Stimulated activated CD8-positive, alpha-beta memory T cell treated with anti-CD3 and anti-CD28 coated beads, Interleukin-4, amount 100 ng/mL, for 24 hours (primary cell): ENCODE results near the gene SEPSECS.
"Not testable (repeated sequence)": the region's sequence is repeated elsewhere in the genome, so short reads cannot be mapped to it uniquely, and the experiment has no call there.

Source experiments
- DNase-seq: peaks from one replicate; pipeline ENCODE4 v3.0.0-alpha.2; 2020; ENCODE audit warnings: low read depth

SEPSECS gene

GRCh38 chr4:25109511-25109910 lies 50.7 kb downstream of the SEPSECS start:
- DNase-seq, result no peak

- DNase-seq, result no peak
Observed at GRCh38 chr4:25108556-25108955, 51.7 kb downstream of the SEPSECS start.

- no peak for DNase-seq
Observed at GRCh38 chr4:25107827-25108516, 52.3 kb downstream of the SEPSECS start.

- DNase-seq, result no peak
Observed at GRCh38 chr4:25106363-25107151, 53.7 kb downstream of the SEPSECS start.

GRCh38 chr4:25104591-25104990 lies 55.7 kb downstream of the SEPSECS start:
- DNase-seq, result no peak

GRCh38 chr4:25103418-25103817 lies 56.8 kb downstream of the SEPSECS start:
- DNase-seq, result no peak

- DNase-seq, result no peak
Observed at GRCh38 chr4:25101836-25102235, 58.4 kb downstream of the SEPSECS start.

- no peak for DNase-seq
Observed at GRCh38 chr4:25100710-25101109, 59.5 kb downstream of the SEPSECS start.

- no peak for DNase-seq
Observed at GRCh38 chr4:25100021-25100555, 60.2 kb downstream of the SEPSECS start.

GRCh38 chr4:25098964-25099891 lies 61.0 kb downstream of the SEPSECS start:
- no peak for DNase-seq

- DNase-seq, result no peak
Observed at GRCh38 chr4:25096981-25097443, 63.2 kb downstream of the SEPSECS start.

- no peak for DNase-seq
Observed at GRCh38 chr4:25096251-25096980, 63.8 kb downstream of the SEPSECS start.

GRCh38 chr4:25095837-25096236 lies 64.4 kb downstream of the SEPSECS start:
- DNase-seq, result no peak

- DNase-seq, result no peak
Observed at GRCh38 chr4:25092139-25092538, 68.1 kb downstream of the SEPSECS start.

- DNase-seq, result no peak
Observed at GRCh38 chr4:25090516-25090915, 69.7 kb downstream of the SEPSECS start.

- DNase-seq, result no peak
Observed at GRCh38 chr4:25089051-25089763, 71.0 kb downstream of the SEPSECS start.

- DNase-seq, result no peak
Observed at GRCh38 chr4:25088093-25088952, 71.9 kb downstream of the SEPSECS start.

- DNase-seq, result no peak
Observed at GRCh38 chr4:25085671-25086070, 74.6 kb downstream of the SEPSECS start.

- DNase-seq, result not testable (repeated sequence)
Observed at GRCh38 chr4:25083441-25083840, 76.8 kb downstream of the SEPSECS start.
